Spleen (tissue), 7 donors: ENCODE results near the gene ERGIC1.

ENCODE experiments used
- CTCF ChIP-seq, 11 experiments: fragments of 200-600 bp in 7 of 11; fragments of 450-650 bp in 4 of 11; sonication (generic) in 4 of 11; IDR thresholded peaks in 8 of 11; conservative IDR thresholded peaks in 3 of 11; 1 replicate in 7 of 11; 2 replicates in 4 of 11; pipeline versions ENCODE4 v1.4.0 to v1.8.0; 2016 to 2021; ENCODE audit warnings: antibody characterized with exemption in 11 of 11, inconsistent platforms in 4 of 11, mild to moderate bottlenecking in 1 of 11
- POLR2A ChIP-seq, 3 donors: fragments of 450-650 bp; IDR thresholded peaks; one replicate each; pipeline ENCODE4 v1.5.1; 2017; ENCODE audit warnings: antibody characterized with exemption in 3 of 3, mild to moderate bottlenecking in 1 of 3
- donor health status: DM: no; HTN: no; CAD: no; lungs with moderate emphysema.
- donor health status: DM: no; HTN: no; CAD: no.
- donor health status: DM: no; HTN: no; CAD: no.

GRCh38 chr5:172835994-172836356, 1.9 kb downstream of the ERGIC1 start:
- TF ChIP-seq CTCF (IDR thresholded peaks at IDR 0.05 in 8 of 11, conservative IDR thresholded peaks at IDR 0.05 in 3 of 11), result no peak
- TF ChIP-seq POLR2A (IDR thresholded peaks at IDR 0.05), result no peak
